GM12878 (cell line): ENCODE measurements around the gene IDI1. TPM values are rescaled to one million over a fixed set of nuclear protein-coding genes. Genes with fewer than 3 reads are reported as not detected.

Experiments used
- ATAC-seq: fragments of 200-7000 bp; cut with Tn5 transposase; 3 replicates; pipeline ENCODE4 v1.9.1; 2020; ENCODE audit warnings: mild to moderate bottlenecking, moderate library complexity
- BruUV-seq: library from RNA; stranded (reverse); fragments of 400-500 nt; replicated peaks from 2 replicates; lab custom pipeline; 2021; lab: Mats Ljungman, UMichigan
- CTCF ChIA-PET: fragments of 300-600 bp; sonication (Branson Sonifier 250); formaldehyde crosslinking; extraction: SDS; loops from one replicate; lab custom pipeline; 2021; ENCODE audit warnings: inconsistent platforms; lab: Yijun Ruan, JAX
- POLR2A ChIA-PET: fragments of 350-600 bp; formaldehyde crosslinking; extraction: SDS; loops from one replicate; lab custom pipeline; 2021; ENCODE audit warnings: inconsistent platforms; lab: Charles Lee
- RAD21 ChIA-PET: fragments of 300-600 bp; sonication (Branson Sonifier 250); formaldehyde crosslinking; loops from one replicate; lab custom pipeline; 2023; ENCODE audit warnings: antibody characterized with exemption; ENCODE audit not compliant: unreplicated experiment; lab: Charles Lee
- SMC1A ChIA-PET: fragments of 300-600 bp; sonication (Branson Sonifier 250); formaldehyde crosslinking; loops from one replicate; lab custom pipeline; 2023; ENCODE audit not compliant: unreplicated experiment, uncharacterized antibody; lab: Charles Lee
- DNase-seq: peaks from one replicate; pipeline ENCODE4 v3.0.0-alpha.2; 2011; ENCODE audit warnings: low read depth, low spot score
- FAIRE-seq: peaks from 3 replicates; lab custom pipeline; 2011; peaks lifted over from hg19 to GRCh38; lab: Jason Lieb, UNC
- H2AFZ ChIP-seq: 2 replicates; pipeline ENCODE4 v1.6.0; 2011; ENCODE audit warnings: low read depth, low read length, control low read depth; ENCODE audit not compliant: control insufficient read depth
- H3K27ac ChIP-seq: 2 replicates; pipeline ENCODE4 v1.5.1; 2011; ENCODE audit warnings: control low read depth; ENCODE audit not compliant: control insufficient read depth, insufficient read depth
- H3K27me3 ChIP-seq, 2 experiments: replicated peaks in 1 of 2; 2 replicates each; pipeline versions ENCODE4 v1.6.0 to v1.6.1; 2011; ENCODE audit warnings: low read length in 1 of 2; ENCODE audit not compliant: control insufficient read depth in 2 of 2, insufficient read depth in 2 of 2
- H3K36me3 ChIP-seq, 2 experiments: 2 replicates each; pipeline ENCODE4 v1.5.1; 2011; ENCODE audit warnings: low read length in 1 of 2; ENCODE audit not compliant: control insufficient read depth in 2 of 2, insufficient read depth in 2 of 2
- H3K4me1 ChIP-seq: 2 replicates; pipeline ENCODE4 v1.6.1; 2011; ENCODE audit warnings: mild to moderate bottlenecking, low read length, moderate library complexity, mixed read lengths; ENCODE audit not compliant: control insufficient read depth, insufficient read depth
- H3K4me2 ChIP-seq: 2 replicates; pipeline ENCODE4 v1.6.0; 2011; ENCODE audit warnings: control low read depth; ENCODE audit not compliant: control insufficient read depth, insufficient read depth
- H3K4me3 ChIP-seq: fragments of 200-600 bp; sonication (generic); 2 replicates; pipeline ENCODE4 v1.5.1; 2016
- H3K79me2 ChIP-seq: 2 replicates; pipeline ENCODE4 v1.6.0; 2011; ENCODE audit warnings: low read length; ENCODE audit not compliant: control insufficient read depth, insufficient read depth
- H3K9ac ChIP-seq: 2 replicates; pipeline ENCODE4 v1.8.0; 2011; ENCODE audit warnings: low read length, control low read depth, mixed read lengths; ENCODE audit not compliant: control insufficient read depth, insufficient read depth
- H3K9me3 ChIP-seq: replicated peaks from 3 replicates; pipeline ENCODE4 v1.5.1; 2011; ENCODE audit warnings: mild to moderate bottlenecking, low read length; ENCODE audit not compliant: control insufficient read depth, insufficient read depth
- H4K20me1 ChIP-seq: 2 replicates; pipeline ENCODE4 v1.6.0; 2011; ENCODE audit not compliant: control insufficient read depth, insufficient read depth
- ATF2 ChIP-seq: IDR thresholded peaks from 2 replicates; pipeline ENCODE4 v1.6.1; 2012; ENCODE audit warnings: low read length, inconsistent platforms
- CHD1 ChIP-seq: IDR thresholded peaks from 2 replicates; pipeline ENCODE4 v1.6.1; 2012; ENCODE audit warnings: low read depth, low read length, improper control_type of control experiment
- CTCF ChIP-seq, 3 experiments: IDR thresholded peaks in 2 of 3; conservative IDR thresholded peaks in 1 of 3; 2 replicates each; pipeline ENCODE4 v1.5.1; 2011; ENCODE audit warnings: low read depth in 3 of 3, low read length in 3 of 3, mild to moderate bottlenecking in 3 of 3, control low read depth in 2 of 3, moderate library complexity in 2 of 3, inconsistent platforms in 1 of 3, mixed read lengths in 1 of 3; ENCODE audit not compliant: control insufficient read depth in 2 of 3, insufficient read depth in 1 of 3; ENCODE audit errors: extremely low read depth in 1 of 3
- E2F4 ChIP-seq: IDR thresholded peaks from 2 replicates; pipeline ENCODE4 v1.6.1; 2012; ENCODE audit warnings: low read depth, low read length, improper control_type of control experiment
- EZH2 ChIP-seq: IDR thresholded peaks from 2 replicates; pipeline ENCODE4 v1.6.1; 2012; ENCODE audit warnings: low read depth, mild to moderate bottlenecking, control low read depth, inconsistent platforms, low read length, borderline replicate concordance; ENCODE audit not compliant: control insufficient read depth
- FOXK2 ChIP-seq: fragments of 450-650 bp; IDR thresholded peaks from 2 replicates; pipeline ENCODE4 v1.6.1; 2017; ENCODE audit warnings: mild to moderate bottlenecking, moderate library complexity
- FOXM1 ChIP-seq: IDR thresholded peaks from 2 replicates; pipeline ENCODE4 v1.6.1; 2012; ENCODE audit warnings: low read depth, mild to moderate bottlenecking, inconsistent platforms, low read length, moderate library complexity
- JUND ChIP-seq: IDR thresholded peaks from 2 replicates; pipeline ENCODE4 v1.6.1; 2012; ENCODE audit warnings: low read depth, mild to moderate bottlenecking, low read length, improper control_type of control experiment, moderate library complexity
- KLF5 ChIP-seq: fragments of 450-650 bp; IDR thresholded peaks from 2 replicates; pipeline ENCODE4 v1.6.1; 2014; ENCODE audit warnings: mild to moderate bottlenecking; ENCODE audit not compliant: partially characterized antibody
- MTA2 ChIP-seq: fragments of 450-650 bp; IDR thresholded peaks from 2 replicates; pipeline ENCODE4 v1.6.1; 2016; ENCODE audit warnings: low read depth, mild to moderate bottlenecking, moderate library complexity
- NFYB ChIP-seq: IDR thresholded peaks from 2 replicates; pipeline ENCODE4 v1.6.1; 2011; ENCODE audit warnings: low read depth, mild to moderate bottlenecking, low read length, improper control_type of control experiment, moderate library complexity; ENCODE audit not compliant: insufficient read depth
- NR2F1 ChIP-seq: fragments of 450-650 bp; conservative IDR thresholded peaks from 2 replicates; pipeline ENCODE4 v1.6.1; 2017; ENCODE audit warnings: mild to moderate bottlenecking
- POLR2A ChIP-seq: IDR thresholded peaks from 2 replicates; pipeline ENCODE4 v1.6.1; 2011; ENCODE audit warnings: low read depth, mild to moderate bottlenecking, low read length
- POLR2AphosphoS2 ChIP-seq: IDR thresholded peaks from 2 replicates; pipeline ENCODE4 v1.6.1; 2011; ENCODE audit warnings: low read depth, mild to moderate bottlenecking, low read length, improper control_type of control experiment, moderate library complexity
- RAD21 ChIP-seq: IDR thresholded peaks from 2 replicates; pipeline ENCODE4 v1.6.1; 2011; ENCODE audit warnings: mild to moderate bottlenecking, low read depth, low read length, moderate library complexity; ENCODE audit not compliant: insufficient read depth
- RBBP5 ChIP-seq: fragments of 200-600 bp; sonication (generic); conservative IDR thresholded peaks from 2 replicates; pipeline ENCODE4 v1.6.1; 2016
- RFX5 ChIP-seq: IDR thresholded peaks from 2 replicates; pipeline ENCODE4 v1.6.1; 2011; ENCODE audit warnings: low read depth, low read length, improper control_type of control experiment
- STAT3 ChIP-seq: IDR thresholded peaks from 2 replicates; pipeline ENCODE4 v1.6.1; 2011; ENCODE audit warnings: low read depth, low read length, improper control_type of control experiment
- SUZ12 ChIP-seq: fragments of 200-600 bp; sonication (generic); IDR thresholded peaks from one replicate; pipeline ENCODE4 v1.6.1; 2018; ENCODE audit warnings: antibody characterized with exemption, mild to moderate bottlenecking; ENCODE audit not compliant: unreplicated experiment
- TCF3 ChIP-seq: IDR thresholded peaks from 2 replicates; pipeline ENCODE4 v1.6.1; 2012; ENCODE audit warnings: low read depth, mild to moderate bottlenecking, low read length, borderline replicate concordance; ENCODE audit not compliant: insufficient read depth
- ZBED1 ChIP-seq: IDR thresholded peaks from 2 replicates; pipeline ENCODE4 v1.6.1; 2016; ENCODE audit warnings: borderline replicate concordance
- ZNF622 ChIP-seq: fragments of 450-650 bp; IDR thresholded peaks from 2 replicates; pipeline ENCODE4 v1.6.1; 2017; ENCODE audit warnings: mild to moderate bottlenecking, inconsistent platforms
- WGBS: methylation state at CpG from one replicate; pipeline ENCODE4 v1.1.6; 2016; ENCODE audit warnings: low lambda C conversion rate; ENCODE audit not compliant: insufficient replicate concordance, insufficient coverage; ENCODE audit errors: missing lambda C conversion rate; 5-methylcytosine and 5-hydroxymethylcytosine counted together
- in situ Hi-C: fragments of 300-500 bp; cut with MboI; formaldehyde crosslinking; loops from 9 replicates; pipeline ENCODE4 v1.14.3; 2018; ENCODE audit warnings: mixed read lengths
- intact Hi-C: fragments of 100-400 bp; cut with micrococcal nuclease; formaldehyde crosslinking; loops from one replicate; pipeline ENCODE4 v1.14.2; 2022; ENCODE audit not compliant: unreplicated experiment
- polyA plus RNA-seq, 11 experiments: library from polyadenylated mRNA; depleted of rRNA in 4 of 11; unstranded in 6 of 11; stranded (reverse) in 5 of 11; fragments of >200 nt; fragmentation: Nextera tagmentation in 4 of 11; fragmentation: Illumina TruSeq in 1 of 11; extraction: Ambion mirVana in 4 of 11; extraction: Trizol in 1 of 11; gene quantifications; 1 replicate in 1 of 11; 2 replicates in 10 of 11; pipeline versions ENCODE4 v1.2.1 to v1.2.3, GENCODE V29; 2011 to 2016; ENCODE audit warnings: inconsistent platforms in 2 of 11, missing spikeins in 2 of 11, low read depth in 1 of 11
- total RNA-seq, 4 experiments: library from RNA; depleted of rRNA in 3 of 4; stranded (reverse); fragments of >200 nt in 3 of 4; fragmentation: Illumina TruSeq in 1 of 4; extraction: Trizol in 1 of 4; gene quantifications; 2 replicates each; pipeline versions ENCODE4 v1.2.1 to v1.2.3, GENCODE V29; 2013 to 2021

Gene IDI1
- total and polyA plus RNA-seq, 10 of the 15 experiments (the other 5 are each of a cell fraction or from before 2014, with no cell fraction given): 85.5 to 223 (median 157) TPM

- TF ChIP-seq ATF2 (no peak), TCF3 (no peak), NR2F1 (no peak), RBBP5 (no peak), SUZ12 (no peak), EZH2 (no peak), CHD1 (no peak)
Observed at GRCh38 chr10:1050554-1050953, 1.6 kb upstream of the IDI1 start (continued).

GRCh38 chr10:1050145-1050544, 1.2 kb upstream of the IDI1 start:
- in situ Hi-C loops: no loop called here
- ChIA-PET POLR2A (interaction anchor here (0.5 to 3.6 kb wide), 9 partner anchors 8 to 991 kb away, joined by 3 to 19 read pairs (median 7); no protein-coding TSS in a partner anchor), SMC1A (interaction anchor here (0.7 to 1.3 kb wide), 7 partner anchors 14 to 160 kb away, joined by 3 to 6 read pairs (median 3); partner anchors contain the start of gene GTPBP4), CTCF (interaction anchor here (0.6 to 2.1 kb wide), 3 partner anchors 25 to 824 kb away, joined by 3 to 8 read pairs (median 3); no protein-coding TSS in a partner anchor), RAD21 (interaction anchor here (0.9 to 3.1 kb wide), 5 partner anchors 9 to 122 kb away, joined by 3 to 9 read pairs (median 3); partner anchors contain the start of gene GTPBP4)
- Histone ChIP-seq H3K4me1 (peaks cover 8% of the 10 kb centered on the region), H3K79me2 (peaks cover 80% of the 10 kb centered on the region), H3K4me2 (peak overlapping the region; percentile 32), H3K27ac (peak overlapping the region; percentile 96), H3K27me3 (no peaks in the 10 kb centered on the region), H2AFZ (no peak overlapping the region), H3K9me3 (no peaks in the 10 kb centered on the region), H3K9ac (peak overlapping the region; percentile 92), H3K4me3 (peak overlapping the region; percentile 95), H4K20me1 (peaks cover 3% of the 10 kb centered on the region; the same call in 1 of the 2 replicates), H3K36me3 (peaks cover 0 to 16% of the 10 kb centered on the region in 2 experiments; a peak in 2 of 4 replicates)
- WGBS: 2% methylated on average over 5 of the region's 5 CpGs
- intact Hi-C loops: no loop called here
- BruUV-seq: no TSS peak
- DNase-seq (no peak), ATAC-seq (no peak), FAIRE-seq (no peak)
- TF ChIP-seq MTA2 (no peak), ZNF622 (no peak), FOXM1 (no peak), POLR2AphosphoS2 (no peak), JUND (no peak), RFX5 (no peak), POLR2A (no peak), NFYB (no peak), STAT3 (no peak), KLF5 (no peak), E2F4 (no peak), ZBED1 (no peak), FOXK2 (no peak), CTCF (IDR thresholded peaks at IDR 0.05 in 2 of 3, conservative IDR thresholded peaks at IDR 0.05 in 1 of 3; ENCODE audit: control insufficient read depth in 2 of 3, extremely low read depth in 1 of 3, insufficient read depth in 1 of 3, low read depth in 3 of 3, low read length in 3 of 3) (no peak), RAD21 (no peak)
